ENCODE data around the gene CCDC167. TPM values are rescaled to one million over a fixed set of nuclear protein-coding genes. Genes with fewer than 3 reads are reported as not detected.

Gene CCDC167
- total RNA-seq, 1 donor from 2014 or later: 82.7 TPM

GRCh38 chr6:37478827-37479226 lies 20.9 kb downstream of the CCDC167 start:
- Histone ChIP-seq H3K36me3 (ENCODE audit: control insufficient read depth, insufficient read depth, low read length) (no peaks in the 10 kb centered on the region), H3K4me3 (ENCODE audit: low read depth, low read length) (no peak overlapping the region), H3K27me3 (ENCODE audit: control insufficient read depth, insufficient read depth, low read length) (no peaks in the 10 kb centered on the region)
- no peak for DNase-seq (ENCODE audit: low read depth)
- TF ChIP-seq CTCF (IDR thresholded peaks at IDR 0.05; ENCODE audit: insufficient read depth, low read length, poor library complexity, severe bottlenecking): no peak

GRCh38 chr6:37477656-37478435 lies 21.8 kb downstream of the CCDC167 start:
- no peak for TF ChIP-seq CTCF (IDR thresholded peaks at IDR 0.05; ENCODE audit: insufficient read depth, low read length, poor library complexity, severe bottlenecking)
- H3K36me3 ChIP-seq (ENCODE audit: control insufficient read depth, insufficient read depth, low read length): no peaks in the 10 kb centered on the region

GRCh38 chr6:37477191-37477590 lies 22.5 kb downstream of the CCDC167 start:
- Histone ChIP-seq H3K36me3 (ENCODE audit: control insufficient read depth, insufficient read depth, low read length) (no peaks in the 10 kb centered on the region), H3K27me3 (ENCODE audit: control insufficient read depth, insufficient read depth, low read length) (no peaks in the 10 kb centered on the region), H3K4me3 (ENCODE audit: low read depth, low read length) (no peak overlapping the region)
- no peak for TF ChIP-seq CTCF (IDR thresholded peaks at IDR 0.05; ENCODE audit: insufficient read depth, low read length, poor library complexity, severe bottlenecking)
- DNase-seq (ENCODE audit: low read depth): no peak

More at GRCh38 chr6:37477656-37478435, 21.8 kb downstream of the CCDC167 start:
- no peaks in the 10 kb centered on the region for H3K27me3 ChIP-seq (ENCODE audit: control insufficient read depth, insufficient read depth, low read length)
- no peak for DNase-seq (ENCODE audit: low read depth)
- H3K4me3 ChIP-seq (ENCODE audit: low read depth, low read length): no peak overlapping the region

DNA sequence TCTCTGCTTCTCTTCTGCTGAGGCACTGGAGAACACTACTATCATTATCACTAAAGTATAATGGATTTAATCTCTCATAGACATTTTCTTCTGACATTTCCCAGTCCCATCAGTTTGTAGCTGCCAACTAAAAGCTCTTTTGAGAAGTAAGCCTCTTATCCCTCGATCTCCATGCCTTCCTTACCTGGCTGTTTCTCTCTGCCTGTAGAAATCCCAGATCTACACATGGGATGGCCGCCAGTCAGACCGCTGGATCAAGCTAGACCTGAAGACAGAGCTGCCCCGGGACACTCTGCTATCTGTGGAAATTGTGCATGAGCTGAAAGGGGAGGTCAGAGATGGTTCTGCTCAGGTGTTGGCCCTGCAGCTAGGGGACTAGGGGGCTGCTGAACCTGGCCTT lies 25.4 kb downstream of the CCDC167 start:
- H3K36me3 ChIP-seq (ENCODE audit: control insufficient read depth, insufficient read depth, low read length): no peaks in the 10 kb centered on the region
- TF ChIP-seq CTCF (IDR thresholded peaks at IDR 0.05; ENCODE audit: insufficient read depth, low read length, poor library complexity, severe bottlenecking): no peak
- H3K27me3 ChIP-seq (ENCODE audit: control insufficient read depth, insufficient read depth, low read length): no peaks in the 10 kb centered on the region
- H3K4me3 ChIP-seq (ENCODE audit: low read depth, low read length): no peak overlapping the region
- DNase-seq (ENCODE audit: low read depth): no peak

DNA sequence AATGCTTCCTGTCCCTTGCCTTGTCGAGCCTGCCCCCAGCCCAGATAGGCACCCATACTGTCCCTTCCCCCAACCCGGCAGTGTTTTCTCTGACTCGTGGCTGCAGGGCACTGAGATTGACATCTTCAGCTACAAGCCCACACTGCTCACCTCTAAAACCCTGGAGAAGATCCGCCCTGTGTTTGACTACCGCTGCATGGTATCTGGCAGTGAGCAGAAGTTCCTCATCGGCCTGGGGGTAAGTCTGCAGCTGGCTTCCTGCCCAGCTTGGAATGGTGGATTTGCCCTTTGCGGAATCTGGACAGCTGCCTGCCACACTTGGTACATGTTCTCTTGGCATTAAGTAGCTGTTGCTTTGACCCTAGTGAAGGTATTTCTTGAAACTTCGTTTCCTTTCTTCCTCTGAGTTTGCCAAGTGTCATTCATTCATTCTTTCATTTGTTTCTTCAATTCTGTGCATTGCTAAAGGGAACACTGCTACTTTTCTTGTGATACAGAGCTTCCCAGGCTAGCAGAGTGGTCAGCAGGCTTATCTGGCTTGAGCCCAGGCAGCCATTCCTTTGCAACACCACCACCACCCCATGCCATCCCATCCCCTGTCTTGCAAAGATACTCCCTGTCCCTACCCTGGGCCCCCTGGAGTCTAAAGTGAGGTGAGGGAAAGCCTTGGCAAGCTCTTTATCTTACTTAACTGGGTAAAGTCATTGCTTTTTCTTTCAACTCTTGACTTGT lies 26.2 kb downstream of the CCDC167 start:
- TF ChIP-seq CTCF (IDR thresholded peaks at IDR 0.05; ENCODE audit: insufficient read depth, low read length, poor library complexity, severe bottlenecking): no peak
- no peak for DNase-seq (ENCODE audit: low read depth)
- Histone ChIP-seq H3K27me3 (ENCODE audit: control insufficient read depth, insufficient read depth, low read length) (no peaks in the 10 kb centered on the region), H3K4me3 (ENCODE audit: low read depth, low read length) (no peak overlapping the region), H3K36me3 (ENCODE audit: control insufficient read depth, insufficient read depth, low read length) (no peaks in the 10 kb centered on the region)
